GM12878 (cell line): Measurements from ENCODE around the gene MAVS. TPM values are rescaled to one million over a fixed set of nuclear protein-coding genes. Genes with fewer than 3 reads are reported as not detected.

ENCODE experiments used
- ATAC-seq: fragments of 200-7000 bp; cut with Tn5 transposase; 3 replicates; pipeline ENCODE4 v1.9.1; 2020; ENCODE audit warnings: mild to moderate bottlenecking, moderate library complexity
- BruUV-seq: library from RNA; stranded (reverse); fragments of 400-500 nt; replicated peaks from 2 replicates; lab custom pipeline; 2021; lab: Mats Ljungman, UMichigan
- CTCF ChIA-PET: fragments of 300-600 bp; sonication (Branson Sonifier 250); formaldehyde crosslinking; extraction: SDS; loops from one replicate; lab custom pipeline; 2021; ENCODE audit warnings: inconsistent platforms; lab: Yijun Ruan, JAX
- POLR2A ChIA-PET: fragments of 350-600 bp; formaldehyde crosslinking; extraction: SDS; loops from one replicate; lab custom pipeline; 2021; ENCODE audit warnings: inconsistent platforms; lab: Charles Lee
- RAD21 ChIA-PET: fragments of 300-600 bp; sonication (Branson Sonifier 250); formaldehyde crosslinking; loops from one replicate; lab custom pipeline; 2023; ENCODE audit warnings: antibody characterized with exemption; ENCODE audit not compliant: unreplicated experiment; lab: Charles Lee
- SMC1A ChIA-PET: fragments of 300-600 bp; sonication (Branson Sonifier 250); formaldehyde crosslinking; loops from one replicate; lab custom pipeline; 2023; ENCODE audit not compliant: unreplicated experiment, uncharacterized antibody; lab: Charles Lee
- DNase-seq: peaks from one replicate; pipeline ENCODE4 v3.0.0-alpha.2; 2011; ENCODE audit warnings: low read depth, low spot score
- FAIRE-seq: peaks from 3 replicates; lab custom pipeline; 2011; peaks lifted over from hg19 to GRCh38; lab: Jason Lieb, UNC
- H2AFZ ChIP-seq: 2 replicates; pipeline ENCODE4 v1.6.0; 2011; ENCODE audit warnings: low read depth, low read length, control low read depth; ENCODE audit not compliant: control insufficient read depth
- H3K27ac ChIP-seq: 2 replicates; pipeline ENCODE4 v1.5.1; 2011; ENCODE audit warnings: control low read depth; ENCODE audit not compliant: control insufficient read depth, insufficient read depth
- H3K27me3 ChIP-seq, 2 experiments: replicated peaks in 1 of 2; 2 replicates each; pipeline versions ENCODE4 v1.6.0 to v1.6.1; 2011; ENCODE audit warnings: low read length in 1 of 2; ENCODE audit not compliant: control insufficient read depth in 2 of 2, insufficient read depth in 2 of 2
- H3K36me3 ChIP-seq, 2 experiments: 2 replicates each; pipeline ENCODE4 v1.5.1; 2011; ENCODE audit warnings: low read length in 1 of 2; ENCODE audit not compliant: control insufficient read depth in 2 of 2, insufficient read depth in 2 of 2
- H3K4me1 ChIP-seq: 2 replicates; pipeline ENCODE4 v1.6.1; 2011; ENCODE audit warnings: mild to moderate bottlenecking, low read length, moderate library complexity, mixed read lengths; ENCODE audit not compliant: control insufficient read depth, insufficient read depth
- H3K4me2 ChIP-seq: 2 replicates; pipeline ENCODE4 v1.6.0; 2011; ENCODE audit warnings: control low read depth; ENCODE audit not compliant: control insufficient read depth, insufficient read depth
- H3K4me3 ChIP-seq: fragments of 200-600 bp; sonication (generic); 2 replicates; pipeline ENCODE4 v1.5.1; 2016
- H3K79me2 ChIP-seq: 2 replicates; pipeline ENCODE4 v1.6.0; 2011; ENCODE audit warnings: low read length; ENCODE audit not compliant: control insufficient read depth, insufficient read depth
- H3K9ac ChIP-seq: 2 replicates; pipeline ENCODE4 v1.8.0; 2011; ENCODE audit warnings: low read length, control low read depth, mixed read lengths; ENCODE audit not compliant: control insufficient read depth, insufficient read depth
- H3K9me3 ChIP-seq: replicated peaks from 3 replicates; pipeline ENCODE4 v1.5.1; 2011; ENCODE audit warnings: mild to moderate bottlenecking, low read length; ENCODE audit not compliant: control insufficient read depth, insufficient read depth
- H4K20me1 ChIP-seq: 2 replicates; pipeline ENCODE4 v1.6.0; 2011; ENCODE audit not compliant: control insufficient read depth, insufficient read depth
- BCL11A ChIP-seq: IDR thresholded peaks from 2 replicates; pipeline ENCODE4 v1.6.1; 2011; ENCODE audit warnings: low read depth, low read length
- E4F1 ChIP-seq: fragments of 450-650 bp; IDR thresholded peaks from 2 replicates; pipeline ENCODE4 v1.6.1; 2018; ENCODE audit warnings: borderline replicate concordance, mild to moderate bottlenecking; ENCODE audit not compliant: partially characterized antibody
- GATAD2B ChIP-seq: fragments of 450-650 bp; conservative IDR thresholded peaks from 2 replicates; pipeline ENCODE4 v1.6.1; 2017; ENCODE audit warnings: low read depth, mild to moderate bottlenecking, moderate library complexity
- NBN ChIP-seq: fragments of 450-650 bp; IDR thresholded peaks from 2 replicates; pipeline ENCODE4 v1.6.1; 2016
- PBX3 ChIP-seq: IDR thresholded peaks from 2 replicates; pipeline ENCODE4 v1.6.1; 2011; ENCODE audit warnings: mild to moderate bottlenecking, low read depth, low read length, moderate library complexity; ENCODE audit not compliant: insufficient replicate concordance
- PKNOX1 ChIP-seq: fragments of 450-650 bp; IDR thresholded peaks from 2 replicates; pipeline ENCODE4 v1.6.1; 2016; ENCODE audit warnings: mild to moderate bottlenecking
- SMAD1 ChIP-seq: fragments of 450-650 bp; IDR thresholded peaks from 2 replicates; pipeline ENCODE4 v1.6.1; 2018; ENCODE audit warnings: mild to moderate bottlenecking, low read depth; ENCODE audit not compliant: partially characterized antibody
- SREBF2 ChIP-seq: IDR thresholded peaks from 2 replicates; pipeline ENCODE4 v1.6.1; 2012; ENCODE audit warnings: mild to moderate bottlenecking, low read length
- STAT1 ChIP-seq: fragments of 450-650 bp; conservative IDR thresholded peaks from 2 replicates; pipeline ENCODE4 v1.6.1; 2014; ENCODE audit warnings: antibody characterized with exemption, mild to moderate bottlenecking
- TCF12 ChIP-seq: IDR thresholded peaks from 2 replicates; pipeline ENCODE4 v1.6.1; 2011; ENCODE audit warnings: low read depth, mild to moderate bottlenecking, low read length
- YBX1 ChIP-seq: fragments of 450-650 bp; IDR thresholded peaks from 2 replicates; pipeline ENCODE4 v1.6.1; 2016; ENCODE audit warnings: antibody characterized with exemption
- ZBTB40 ChIP-seq: fragments of 450-650 bp; IDR thresholded peaks from 2 replicates; pipeline ENCODE4 v1.6.1; 2016; ENCODE audit warnings: mild to moderate bottlenecking, moderate library complexity, borderline replicate concordance
- ZNF217 ChIP-seq: fragments of 450-650 bp; IDR thresholded peaks from 2 replicates; pipeline ENCODE4 v1.6.1; 2017; ENCODE audit warnings: antibody characterized with exemption, mild to moderate bottlenecking
- WGBS: methylation state at CpG from one replicate; pipeline ENCODE4 v1.1.6; 2016; ENCODE audit warnings: low lambda C conversion rate; ENCODE audit not compliant: insufficient replicate concordance, insufficient coverage; ENCODE audit errors: missing lambda C conversion rate; 5-methylcytosine and 5-hydroxymethylcytosine counted together
- in situ Hi-C: fragments of 300-500 bp; cut with MboI; formaldehyde crosslinking; loops from 9 replicates; pipeline ENCODE4 v1.14.3; 2018; ENCODE audit warnings: mixed read lengths
- intact Hi-C: fragments of 100-400 bp; cut with micrococcal nuclease; formaldehyde crosslinking; loops from one replicate; pipeline ENCODE4 v1.14.2; 2022; ENCODE audit not compliant: unreplicated experiment
- polyA plus RNA-seq, 11 experiments: library from polyadenylated mRNA; depleted of rRNA in 4 of 11; unstranded in 6 of 11; stranded (reverse) in 5 of 11; fragments of >200 nt; fragmentation: Nextera tagmentation in 4 of 11; fragmentation: Illumina TruSeq in 1 of 11; extraction: Ambion mirVana in 4 of 11; extraction: Trizol in 1 of 11; gene quantifications; 1 replicate in 1 of 11; 2 replicates in 10 of 11; pipeline versions ENCODE4 v1.2.1 to v1.2.3, GENCODE V29; 2011 to 2016; ENCODE audit warnings: inconsistent platforms in 2 of 11, missing spikeins in 2 of 11, low read depth in 1 of 11
- total RNA-seq, 4 experiments: library from RNA; depleted of rRNA in 3 of 4; stranded (reverse); fragments of >200 nt in 3 of 4; fragmentation: Illumina TruSeq in 1 of 4; extraction: Trizol in 1 of 4; gene quantifications; 2 replicates each; pipeline versions ENCODE4 v1.2.1 to v1.2.3, GENCODE V29; 2013 to 2021

The MAVS gene
- total and polyA plus RNA-seq, 10 of the 15 experiments (the other 5 are each of a cell fraction or from before 2014, with no cell fraction given), result 1.6 to 25.2 (median 12.6) TPM

GRCh38 chr20:3910853-3911252, 64.2 kb downstream of the MAVS start:
- no peaks in the 10 kb centered on the region for H3K27me3 ChIP-seq
- no peak overlapping the region for H3K4me2 ChIP-seq
- no peaks in the 10 kb centered on the region for H3K9me3 ChIP-seq
- ChIA-PET CTCF (no interaction called here), RAD21 (interaction anchor here (1.0 kb wide), 1 partner anchor 19 kb away, joined by 4 read pairs; no protein-coding TSS in a partner anchor), SMC1A (interaction anchor here (2.8 kb wide), 1 partner anchor 18 kb away, joined by 17 read pairs; no protein-coding TSS in a partner anchor), POLR2A (no interaction called here)
- no peak overlapping the region for H3K4me3 ChIP-seq
- ATAC-seq (no peak), DNase-seq (no peak), FAIRE-seq (no peak)
- WGBS, result 72% methylated on average over 2 of the region's 2 CpGs
- H4K20me1 ChIP-seq, result peaks cover 5% of the 10 kb centered on the region; the same call in 1 of the 2 replicates
- no peak overlapping the region for H2AFZ ChIP-seq
- H3K27ac ChIP-seq, result no peak overlapping the region
- in situ Hi-C loops (no loop called here), intact Hi-C loops (no loop called here)
- H3K9ac ChIP-seq, result no peak overlapping the region
- peaks cover 34% of the 10 kb centered on the region for H3K4me1 ChIP-seq
- H3K36me3 ChIP-seq, result peaks cover 16 to 39% of the 10 kb centered on the region in 2 experiments
- BruUV-seq, result TSS peak; percentile 21
- TF ChIP-seq E4F1 (no peak), YBX1 (no peak), NBN (no peak), STAT1 (no peak), GATAD2B (no peak), SMAD1 (no peak), TCF12 (no peak), PKNOX1 (no peak), BCL11A (no peak), SREBF2 (no peak), PBX3 (no peak), ZBTB40 (no peak), ZNF217 (no peak)
- H3K79me2 ChIP-seq, result peaks cover 65% of the 10 kb centered on the region
